ENCODE measurements around the gene EHBP1L1.

DNA sequence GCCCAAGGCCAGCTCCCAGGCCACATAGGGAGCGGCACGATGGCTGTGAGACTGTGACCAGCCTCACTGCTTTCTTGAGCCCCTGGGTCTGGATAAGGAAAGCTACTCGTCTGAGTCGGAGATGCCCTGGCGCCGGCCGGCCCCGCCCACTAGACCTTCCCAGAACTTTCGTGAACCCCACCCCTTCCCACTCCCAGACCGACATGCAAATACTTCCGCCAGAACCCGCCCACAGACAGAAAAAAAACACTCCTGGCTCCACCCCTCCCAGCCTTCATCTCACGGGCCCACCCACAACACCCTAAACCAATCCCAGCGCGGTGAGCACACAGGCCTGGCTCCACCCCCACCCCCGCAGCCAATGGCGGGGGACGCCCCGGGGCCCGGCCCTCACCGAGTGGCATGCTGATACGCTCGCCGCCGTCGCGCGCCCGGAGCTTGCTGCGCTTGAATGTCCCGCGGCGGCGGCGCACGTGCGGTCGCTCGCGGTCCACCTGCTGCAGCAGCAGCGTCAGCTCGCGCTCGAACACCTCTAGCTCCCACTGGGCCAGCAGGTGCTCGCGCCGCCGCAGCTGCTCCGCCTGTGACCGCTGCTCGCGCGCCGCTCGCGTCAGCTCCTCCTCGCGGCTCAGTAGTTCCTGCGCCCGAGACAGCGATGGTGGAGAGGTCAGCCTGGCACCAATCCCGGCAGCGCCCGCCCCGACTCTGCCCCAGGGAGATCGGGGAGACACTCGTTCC, 31.2 kb downstream of the EHBP1L1 start:
- no peak for TF ChIP-seq GATA3 (IDR thresholded peaks at IDR 0.05; ENCODE audit: low read depth, low read length)
- TF ChIP-seq GATA2 (IDR thresholded peaks at IDR 0.05; ENCODE audit: low read depth, low read length), result no peak
